Cardiac fibroblast (primary cell): ENCODE data around the gene SV2B.

ENCODE experiments used
- DNase-seq, 2 donors: peaks; one replicate each; pipeline versions ENCODE4 v3.0.0 to v3.0.0-alpha.2; 2010; ENCODE audit warnings: low read depth in 2 of 2
- H3K4me3 ChIP-seq, 2 donors: replicated peaks in 1 of 2; 1 replicate in 1 of 2; 2 replicates in 1 of 2; pipeline ENCODE4 v1.5.1; 2011; ENCODE audit warnings: low read depth in 2 of 2, low read length in 2 of 2, mild to moderate bottlenecking in 2 of 2, moderate library complexity in 1 of 2
- CTCF ChIP-seq: IDR thresholded peaks from one replicate; pipeline ENCODE4 v1.5.1; 2011; ENCODE audit warnings: low read depth, mild to moderate bottlenecking, low read length, inconsistent platforms

Gene SV2B

GRCh38 chr15:91289324-91289723 lies 189.3 kb downstream of the SV2B start:
- DNase-seq, result no peak
- H3K4me3 ChIP-seq, result no peak overlapping the region
- no peak for TF ChIP-seq CTCF

- no peak for DNase-seq
- TF ChIP-seq CTCF, result no peak
- no peak overlapping the region for H3K4me3 ChIP-seq
Observed at GRCh38 chr15:91290553-91290952, 190.5 kb downstream of the SV2B start.

- DNase-seq, result peak; percentile 24 to 44
- no peak overlapping the region for H3K4me3 ChIP-seq
- no peak for TF ChIP-seq CTCF
Observed at GRCh38 chr15:91291673-91292072, 191.6 kb downstream of the SV2B start.

GRCh38 chr15:91294344-91294743 lies 194.3 kb downstream of the SV2B start:
- no peak for TF ChIP-seq CTCF
- DNase-seq, result no peak
- no peak overlapping the region for H3K4me3 ChIP-seq

- H3K4me3 ChIP-seq, result no peak overlapping the region
- no peak for TF ChIP-seq CTCF
- DNase-seq, result no peak
Observed at GRCh38 chr15:91294795-91295194, 194.7 kb downstream of the SV2B start.

- no peak overlapping the region for H3K4me3 ChIP-seq
- DNase-seq, result no peak
- TF ChIP-seq CTCF, result no peak
Observed at GRCh38 chr15:91298101-91298500, 198.0 kb downstream of the SV2B start.
